ENCODE measurements around the gene FGF18.

- TF ChIP-seq CTCF (IDR thresholded peaks at IDR 0.05 in 4 of 5, conservative IDR thresholded peaks at IDR 0.05 in 1 of 5) (no peak), POLR2A (IDR thresholded peaks at IDR 0.05) (no peak)
These were observed 7.3 kb upstream of the FGF18 start for GRCh38 chr5:171412186-171412585.

Measured in gastrocnemius medialis (tissue), 4 donors.